Retinal pigment epithelial cell (primary cell): ENCODE data around the gene B3GLCT.

Experiments
- DNase-seq: peaks from one replicate; pipeline ENCODE4 v3.0.0-alpha.2; 2010; ENCODE audit warnings: low read depth
- H3K4me3 ChIP-seq: 2 replicates; pipeline ENCODE4 v1.5.1; 2011; ENCODE audit warnings: mild to moderate bottlenecking, low read length, control low read depth, moderate library complexity
- CTCF ChIP-seq: conservative IDR thresholded peaks from 2 replicates; pipeline ENCODE4 v1.5.1; 2011; ENCODE audit warnings: low read depth, low read length, control low read depth, inconsistent platforms

Gene B3GLCT

GRCh38 chr13:31161557-31162150 lies 38.1 kb upstream of the B3GLCT start, which contains the start of gene HSPH1:
Gene HSPH1 (minus strand): TSS chr13:31161904. CDS start chr13:31161582, 322 bp downstream.
- TF ChIP-seq CTCF, result peak; percentile 9
- peak within 1 kb of the TSS; percentile 84 for H3K4me3 ChIP-seq
- DNase-seq, result peak; percentile 86

- peak overlapping the region; percentile 84 for H3K4me3 ChIP-seq
- DNase-seq, result peak; percentile 96
- no peak for TF ChIP-seq CTCF
Measured at GRCh38 chr13:31162151-31163008, 37.4 kb upstream of the B3GLCT start.

- no peak for DNase-seq
- TF ChIP-seq CTCF, result no peak
Measured at GRCh38 chr13:31166591-31166990, 33.2 kb upstream of the B3GLCT start.

GRCh38 chr13:31167490-31167889 lies 32.3 kb upstream of the B3GLCT start:
- TF ChIP-seq CTCF, result no peak
- DNase-seq, result no peak
- no peak overlapping the region for H3K4me3 ChIP-seq

More at GRCh38 chr13:31166591-31166990, 33.2 kb upstream of the B3GLCT start:
- no peak overlapping the region for H3K4me3 ChIP-seq

GRCh38 chr13:31168166-31168565 lies 31.6 kb upstream of the B3GLCT start:
- TF ChIP-seq CTCF, result no peak
- no peak for DNase-seq
- no peak overlapping the region for H3K4me3 ChIP-seq

GRCh38 chr13:31168736-31169135 lies 31.0 kb upstream of the B3GLCT start:
- H3K4me3 ChIP-seq, result no peak overlapping the region
- no peak for DNase-seq
- TF ChIP-seq CTCF, result no peak

GRCh38 chr13:31172001-31172400 lies 27.8 kb upstream of the B3GLCT start:
- TF ChIP-seq CTCF, result no peak
- no peak for DNase-seq
- no peak overlapping the region for H3K4me3 ChIP-seq
